ENCODE measurements around the gene PPIL6. TPM values are rescaled to one million over a fixed set of nuclear protein-coding genes. Genes with fewer than 3 reads are reported as not detected.
A peak's percentile ranks its signal among the peaks of the same experiment; 100 is the strongest.

The PPIL6 gene
- total and polyA plus RNA-seq, 2 donors (not counting 1 experiment from before 2014, with no cell fraction given): 0.85 to 1.8 TPM

DNA sequence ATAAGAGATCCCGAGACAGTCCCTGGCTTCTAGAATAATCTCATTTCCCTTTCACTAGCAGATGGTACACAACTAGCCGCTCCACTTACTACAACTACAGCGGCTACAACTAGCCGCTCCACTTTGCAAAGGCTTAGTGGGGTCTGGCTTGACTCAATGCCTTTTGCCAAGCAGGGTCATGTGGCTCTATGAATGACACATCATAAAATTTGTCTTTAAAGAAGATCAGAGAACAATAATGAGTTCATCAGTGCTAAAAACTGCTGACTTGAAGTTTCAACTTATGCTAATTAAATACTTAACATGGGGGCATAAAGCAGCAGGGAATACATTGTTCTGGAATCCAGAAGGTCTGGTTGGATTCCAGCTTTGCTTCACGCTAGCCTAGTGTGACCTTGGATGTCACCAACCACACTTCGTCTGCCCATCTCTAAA lies 17.2 kb upstream of the PPIL6 start:
- DNase-seq: no peak
- H3K4me2 ChIP-seq (replicated peaks; ENCODE audit: low read depth, low read length, poor library complexity, severe bottlenecking): peak overlapping the region; percentile 95
- H3K4me1 ChIP-seq (ENCODE audit: control insufficient read depth in 2 of 2, insufficient read depth in 2 of 2, low read length in 2 of 2): peaks cover 63 to 64% of the 10 kb centered on the region in 2 donors
- peaks cover 0 to 19% of the 10 kb centered on the region in 2 experiments for H3K36me3 ChIP-seq (replicated peaks in 1 of 2; ENCODE audit: control extremely low read depth in 1 of 2, control insufficient read depth in 1 of 2, extremely low read depth in 1 of 2, insufficient read depth in 2 of 2, low read length in 1 of 2)
- H4K20me1 ChIP-seq (ENCODE audit: control insufficient read depth, insufficient read depth, low read length, poor library complexity, severe bottlenecking): no peaks in the 10 kb centered on the region
- peak overlapping the region; percentile 84 for H3K27ac Mint-ChIP-seq
- H3K27me3 ChIP-seq (replicated peaks in 1 of 4; ENCODE audit: control extremely low read depth in 1 of 4, control insufficient read depth in 3 of 4, insufficient read depth in 4 of 4, low read length in 3 of 4): no peaks in the 10 kb centered on the region
- peaks cover 78% of the 10 kb centered on the region for H3K4me1 Mint-ChIP-seq
- no peaks in the 10 kb centered on the region for H3K9me3 Mint-ChIP-seq (ENCODE audit: insufficient read depth)
- peaks cover 0 to 2% (median 0%) of the 10 kb centered on the region in 3 donors for H3K9me3 ChIP-seq (ENCODE audit: control extremely low read depth in 1 of 3, control insufficient read depth in 2 of 3, insufficient read depth in 1 of 3, low read length in 2 of 3)
- 87% methylated on average over 6 of the region's 6 CpGs for WGBS (ENCODE audit: insufficient coverage)
- peak overlapping the region; percentile 95 for H3K4me3 Mint-ChIP-seq
- H3K27ac ChIP-seq (ENCODE audit: low read length in 2 of 2): peak overlapping the region; percentile 76 to 98
- intact Hi-C loops (cut with micrococcal nuclease): loop anchor here (5.0 to 10.0 kb wide), 3 partner anchors 747 to 1417 kb away; partner anchors contain the start of genes AMD1 and CDK19
- H3K4me3 ChIP-seq (ENCODE audit: control extremely low read depth in 1 of 5, extremely low read depth in 1 of 5, insufficient read depth in 1 of 5, low read depth in 2 of 5, low read length in 4 of 5): peak overlapping the region in 1 of 5 experiments; percentile 94
- no peak overlapping the region for H3K9ac ChIP-seq (ENCODE audit: low read length)
- TF ChIP-seq EZH2 (IDR thresholded peaks at IDR 0.05; ENCODE audit: borderline replicate concordance, insufficient read depth, low read depth, low read length, poor library complexity, severe bottlenecking): no peak
- TF ChIP-seq, protein P1, sequence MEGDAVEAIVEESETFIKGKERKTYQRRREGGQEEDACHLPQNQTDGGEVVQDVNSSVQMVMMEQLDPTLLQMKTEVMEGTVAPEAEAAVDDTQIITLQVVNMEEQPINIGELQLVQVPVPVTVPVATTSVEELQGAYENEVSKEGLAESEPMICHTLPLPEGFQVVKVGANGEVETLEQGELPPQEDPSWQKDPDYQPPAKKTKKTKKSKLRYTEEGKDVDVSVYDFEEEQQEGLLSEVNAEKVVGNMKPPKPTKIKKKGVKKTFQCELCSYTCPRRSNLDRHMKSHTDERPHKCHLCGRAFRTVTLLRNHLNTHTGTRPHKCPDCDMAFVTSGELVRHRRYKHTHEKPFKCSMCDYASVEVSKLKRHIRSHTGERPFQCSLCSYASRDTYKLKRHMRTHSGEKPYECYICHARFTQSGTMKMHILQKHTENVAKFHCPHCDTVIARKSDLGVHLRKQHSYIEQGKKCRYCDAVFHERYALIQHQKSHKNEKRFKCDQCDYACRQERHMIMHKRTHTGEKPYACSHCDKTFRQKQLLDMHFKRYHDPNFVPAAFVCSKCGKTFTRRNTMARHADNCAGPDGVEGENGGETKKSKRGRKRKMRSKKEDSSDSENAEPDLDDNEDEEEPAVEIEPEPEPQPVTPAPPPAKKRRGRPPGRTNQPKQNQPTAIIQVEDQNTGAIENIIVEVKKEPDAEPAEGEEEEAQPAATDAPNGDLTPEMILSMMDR (IDR thresholded peaks at IDR 0.05): no peak
- H3K79me2 ChIP-seq (ENCODE audit: control insufficient read depth, insufficient read depth, low read length): peaks cover 29% of the 10 kb centered on the region
- H2AFZ ChIP-seq (ENCODE audit: insufficient read depth, low read depth, low read length, poor library complexity, severe bottlenecking): no peak overlapping the region
- no peaks in the 10 kb centered on the region for H3K27me3 Mint-ChIP-seq
- POLR2A ChIA-PET: interaction anchor here (2.0 kb wide), 1 partner anchor 22 kb away, joined by 4 read pairs; no protein-coding TSS in a partner anchor
- CTCF ChIA-PET: interaction anchor here (1.3 to 6.4 kb wide), 5 partner anchors 11 to 269 kb away, joined by 3 to 55 read pairs (median 28); partner anchors contain the start of genes CD164, PPIL6, SMPD2 and ZBTB24
- ATAC-seq (ENCODE audit: low read depth): no peak
